Panc1 (cell line): ENCODE data around the gene CXCL16.
A peak's percentile ranks its signal among the peaks of the same experiment; 100 is the strongest.
"Not testable (repeated sequence)": the region's sequence is repeated elsewhere in the genome, so short reads cannot be mapped to it uniquely, and the experiment has no call there.

Experiments used
- CTCF ChIP-seq: fragments of 450-650 bp; IDR thresholded peaks from 2 replicates; pipeline ENCODE4 v1.5.1; 2017; ENCODE audit warnings: mild to moderate bottlenecking
- POLR2AphosphoS5 ChIP-seq: IDR thresholded peaks from 2 replicates; pipeline ENCODE4 v1.6.1; 2012; ENCODE audit warnings: mild to moderate bottlenecking, low read depth, low read length, moderate library complexity
- REST ChIP-seq, 2 experiments: IDR thresholded peaks; 2 replicates each; pipeline ENCODE4 v1.6.1; 2011 to 2012; ENCODE audit warnings: low read depth in 2 of 2, control low read depth in 1 of 2, low read length in 1 of 2, mild to moderate bottlenecking in 1 of 2, moderate library complexity in 1 of 2; ENCODE audit not compliant: insufficient read depth in 1 of 2
- SIN3A ChIP-seq: IDR thresholded peaks from 2 replicates; pipeline ENCODE4 v1.6.1; 2012; ENCODE audit warnings: low read depth, mild to moderate bottlenecking, low read length, moderate library complexity, borderline replicate concordance; ENCODE audit not compliant: insufficient read depth
- TCF7L2 ChIP-seq: IDR thresholded peaks from 2 replicates; pipeline ENCODE4 v1.6.1; 2011; ENCODE audit warnings: mild to moderate bottlenecking, low read depth, low read length, inconsistent platforms

- not testable (repeated sequence) for TF ChIP-seq CTCF; POLR2AphosphoS5; SIN3A; REST (IDR thresholded peaks at IDR 0.05; ENCODE audit: insufficient read depth in 1 of 2, low read depth in 2 of 2, low read length in 1 of 2)
- TF ChIP-seq TCF7L2: 0 out of 2 replicates have a peak, but pooled peaks have one; percentile 8
Measured at GRCh38 chr17:4704574-4704907, 35.2 kb downstream of the CXCL16 start.
